ENCODE measurements around the gene ZNF761.
"Not testable (repeated sequence)": the region's sequence is repeated elsewhere in the genome, so short reads cannot be mapped to it uniquely, and the experiment has no call there.

The ZNF761 gene

GRCh38 chr19:53461866-53462265 is 30.1 kb downstream of the ZNF761 start:
- no peak for DNase-seq

- no peak for DNase-seq
Measured at GRCh38 chr19:53462861-53463260, 31.1 kb downstream of the ZNF761 start.

DNA sequence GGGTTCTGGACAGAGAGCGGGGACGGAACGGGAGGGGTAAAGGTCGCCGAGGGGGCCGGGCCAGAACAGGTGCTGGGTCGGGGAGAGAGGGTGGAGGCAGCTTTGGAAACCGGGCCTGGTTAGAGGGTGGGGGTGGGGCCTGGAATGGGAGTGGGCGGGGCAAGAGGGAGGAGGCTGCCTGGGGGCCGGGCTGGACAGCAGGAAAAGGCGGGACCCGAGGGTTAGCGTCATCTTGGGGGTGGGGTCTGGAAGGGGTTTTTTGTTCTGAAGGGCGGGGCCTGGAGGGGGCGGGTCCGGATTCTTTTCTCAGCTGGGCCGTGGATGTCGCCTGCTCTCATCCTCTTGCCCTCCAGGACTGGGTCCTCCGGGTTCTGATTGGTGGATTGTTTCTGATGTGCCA is 31.5 kb downstream of the ZNF761 start:
- no peak for DNase-seq

- DNase-seq: no peak
Measured at GRCh38 chr19:53466726-53467484, 35.1 kb downstream of the ZNF761 start.

- DNase-seq: peak; percentile 91
Measured at GRCh38 chr19:53467485-53468262, 35.9 kb downstream of the ZNF761 start, which contains the start of gene ZNF813. Gene ZNF813, plus strand, starts transcription at chr19:53467733. Its CDS starts 16,090 bp downstream, at chr19:53483823.

DNA sequence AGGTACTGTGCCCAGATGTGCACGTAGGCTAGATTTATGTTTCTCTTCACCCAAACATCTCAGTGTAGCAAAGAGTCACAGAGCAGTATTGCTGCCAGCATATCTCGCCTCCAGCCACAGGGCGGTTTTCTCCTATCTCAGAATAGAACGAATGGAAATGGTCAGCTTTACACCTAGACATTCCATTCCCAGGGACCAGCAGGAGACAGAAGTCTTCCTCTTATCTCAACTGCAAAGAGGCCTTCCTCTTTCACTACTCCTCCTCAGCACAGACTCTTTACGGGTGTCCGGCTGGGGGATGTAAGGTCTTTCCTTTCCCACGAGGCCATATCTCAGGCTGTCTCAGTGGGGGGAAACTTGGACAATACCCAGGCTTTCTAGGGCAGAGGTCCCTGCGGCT is 36.8 kb downstream of the ZNF761 start:
- DNase-seq: not testable (repeated sequence)

- DNase-seq: no peak
Measured at GRCh38 chr19:53471916-53472315, 40.1 kb downstream of the ZNF761 start.

- not testable (repeated sequence) for DNase-seq
Measured at GRCh38 chr19:53474832-53475231, 43.0 kb downstream of the ZNF761 start.

- DNase-seq: not testable (repeated sequence)
Measured at GRCh38 chr19:53475470-53475869, 43.7 kb downstream of the ZNF761 start.

DNA sequence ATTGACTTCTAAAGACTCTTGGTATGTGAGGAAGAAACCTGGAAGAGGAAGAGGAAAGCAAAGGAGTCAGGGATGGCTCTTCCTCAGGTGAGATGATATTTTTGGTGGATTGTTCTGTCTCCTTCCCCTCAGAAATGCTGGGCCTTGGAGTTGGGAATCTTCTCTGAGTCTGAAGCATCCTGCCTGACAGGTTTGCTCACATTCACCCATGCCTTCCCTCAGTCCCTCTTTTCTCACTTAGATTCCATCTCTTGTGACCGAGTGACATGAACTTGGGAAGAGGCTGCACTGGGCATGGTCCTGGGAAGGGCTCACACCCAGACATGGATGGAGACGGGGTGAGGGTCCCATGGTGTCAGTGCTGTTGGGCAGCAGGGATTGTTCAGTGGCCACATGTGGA is 52.0 kb downstream of the ZNF761 start:
- not testable (repeated sequence) for DNase-seq

- no peak for DNase-seq
Measured at GRCh38 chr19:53485046-53486004, 53.5 kb downstream of the ZNF761 start.

- DNase-seq: no peak
Measured at GRCh38 chr19:53492153-53492552, 60.4 kb downstream of the ZNF761 start.

GRCh38 chr19:53497311-53498023 is 65.7 kb downstream of the ZNF761 start:
- DNase-seq: not testable (repeated sequence)

GRCh38 chr19:53498024-53498395 is 66.2 kb downstream of the ZNF761 start:
- DNase-seq: not testable (repeated sequence)

DNA sequence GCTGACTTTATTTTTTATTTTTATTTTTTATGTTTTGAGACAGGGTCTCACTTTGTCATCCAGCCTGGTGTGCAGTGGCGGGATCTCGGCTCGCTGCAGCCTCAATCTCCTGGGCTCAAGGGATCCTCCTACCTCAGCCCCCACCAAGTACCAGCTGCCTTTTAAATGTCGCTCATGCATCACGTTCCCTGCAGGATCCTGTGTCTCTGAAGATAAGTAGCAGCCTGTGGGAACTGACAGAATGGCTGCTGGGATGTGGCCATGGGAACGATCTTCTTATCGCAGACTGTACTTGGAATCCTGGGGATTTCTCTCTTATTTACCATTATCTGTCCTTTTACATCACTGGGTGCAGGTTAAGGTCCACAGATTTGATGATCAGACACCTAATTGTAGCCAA is 71.4 kb downstream of the ZNF761 start:
- not testable (repeated sequence) for DNase-seq

- DNase-seq: not testable (repeated sequence)
Measured at GRCh38 chr19:53503671-53504364, 72.0 kb downstream of the ZNF761 start.

DNA sequence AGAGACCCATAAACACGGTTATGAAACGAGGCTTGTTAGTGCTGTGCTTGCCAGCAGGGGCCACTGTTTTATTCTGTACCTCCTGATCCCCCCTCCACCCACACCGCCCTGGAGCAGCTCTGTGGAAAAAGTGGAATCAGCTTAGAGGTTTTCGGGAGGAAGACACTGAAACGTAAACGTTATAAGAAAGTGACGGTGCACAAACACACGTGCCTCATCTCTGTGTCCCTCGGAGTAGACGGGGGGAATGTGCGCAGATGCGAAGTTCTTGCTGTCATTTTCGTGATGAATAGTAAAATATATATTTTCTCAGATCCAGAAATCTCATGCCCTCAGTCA is 72.5 kb downstream of the ZNF761 start:
- DNase-seq: not testable (repeated sequence)

DNA sequence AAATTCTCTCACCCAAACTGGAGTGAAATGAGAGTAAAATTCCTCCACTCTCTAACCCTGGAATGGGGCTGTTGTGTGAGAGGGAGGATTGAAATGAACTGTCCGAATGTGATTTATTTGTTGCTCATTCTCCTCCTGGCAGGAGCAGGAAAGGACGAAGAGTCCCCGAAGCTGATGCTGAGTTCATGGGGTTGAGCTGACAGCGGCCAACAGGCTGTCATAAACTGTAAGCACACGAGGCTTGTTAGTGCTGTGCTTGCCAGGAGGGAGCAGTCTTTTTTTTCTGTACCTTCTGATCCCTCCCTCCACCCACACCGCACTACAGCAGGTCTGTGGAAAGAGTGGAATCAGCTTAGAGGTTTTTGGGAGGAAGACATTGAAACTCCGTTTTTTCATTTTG is 73.1 kb downstream of the ZNF761 start:
- no peak for DNase-seq

DNA sequence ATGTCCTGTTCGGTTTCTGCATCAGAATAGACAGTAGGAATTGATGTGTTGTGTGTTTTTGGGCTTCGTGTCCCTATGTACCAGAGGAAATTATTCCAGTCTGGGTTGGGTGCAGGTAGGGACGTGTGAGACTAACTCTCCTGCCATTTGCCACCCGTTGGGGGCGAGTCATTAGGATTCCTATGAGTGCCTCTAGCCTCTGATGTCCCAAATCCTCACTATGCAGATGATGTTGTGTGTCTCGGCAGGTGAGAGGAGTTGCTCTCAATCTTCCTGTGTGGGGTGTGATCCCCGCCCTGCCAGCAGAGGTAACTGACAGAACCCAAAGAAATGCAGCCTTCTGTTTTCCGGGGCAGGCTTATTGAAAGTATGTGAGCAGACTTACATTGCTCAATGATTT is 74.9 kb downstream of the ZNF761 start:
- DNase-seq: no peak
